Measurements from ENCODE around the gene RELT. TPM values are rescaled to one million over a fixed set of nuclear protein-coding genes. Genes with fewer than 3 reads are reported as not detected.
A peak's percentile ranks its signal among the peaks of the same experiment; 100 is the strongest.

Gene RELT
- total and polyA plus RNA-seq, 2 of the 13 experiments (the other 11 are each of a cell fraction or from before 2014, with no cell fraction given) = 2.5 to 4.7 TPM

GRCh38 chr11:73376803-73377629 is 817 bp downstream of the RELT start (continued):
- TF ChIP-seq ATAD3A (CRISPR knock-in tag; IDR thresholded peaks at IDR 0.05) (no peak), ZNF124 (CRISPR knock-in tag; IDR thresholded peaks at IDR 0.05) (no peak), KLF16 (CRISPR knock-in tag; IDR thresholded peaks at IDR 0.05) (no peak), ZNF510 (CRISPR knock-in tag; IDR thresholded peaks at IDR 0.05; ENCODE audit: low read depth) (0 out of 2 replicates have a peak, but pooled peaks have one; percentile 24), ATF4 (CRISPR knock-in tag; IDR thresholded peaks at IDR 0.05) (0 out of 4 replicates have a peak, but pooled peaks of 1 of the 2 experiments have one; percentile 7), RFXAP (CRISPR knock-in tag; IDR thresholded peaks at IDR 0.05; ENCODE audit: borderline replicate concordance) (no peak), JUND (CRISPR knock-in tag; IDR thresholded peaks at IDR 0.05) (peak; percentile 18; the same call in 1 of the 2 replicates), RXRA (CRISPR knock-in tag; IDR thresholded peaks at IDR 0.05) (peak; percentile 68), ZBTB10 (CRISPR knock-in tag; IDR thresholded peaks at IDR 0.05; ENCODE audit: borderline replicate concordance) (no peak), ZNF605 (CRISPR knock-in tag; IDR thresholded peaks at IDR 0.05) (no peak; the same call in 1 of the 2 replicates), SP1 (IDR thresholded peaks at IDR 0.05) (no peak), SP1 (CRISPR knock-in tag; IDR thresholded peaks at IDR 0.05) (0 out of 2 replicates have a peak, but pooled peaks have one; percentile 17), ZNF7 (CRISPR knock-in tag; IDR thresholded peaks at IDR 0.05) (no peak), KLF13 (CRISPR knock-in tag; IDR thresholded peaks at IDR 0.05) (no peak), PLSCR1 (CRISPR knock-in tag; IDR thresholded peaks at IDR 0.05; ENCODE audit: borderline replicate concordance) (no peak), RARA (CRISPR knock-in tag; IDR thresholded peaks at IDR 0.05) (peak; percentile 54; the same call in 1 of the 2 replicates), ZSCAN22 (CRISPR knock-in tag; IDR thresholded peaks at IDR 0.05) (no peak), BORCS8-MEF2B (CRISPR knock-in tag; IDR thresholded peaks at IDR 0.05) (peak; percentile 70; the same call in 1 of the 2 replicates), PRMT3 (CRISPR knock-in tag; IDR thresholded peaks at IDR 0.05; ENCODE audit: borderline replicate concordance, low read depth) (no peak), ZNF296 (CRISPR knock-in tag; conservative IDR thresholded peaks at IDR 0.05) (0 out of 2 replicates have a peak, but pooled peaks have one; percentile 16), PBX2 (CRISPR knock-in tag; IDR thresholded peaks at IDR 0.05) (no peak), MTA1 (CRISPR knock-in tag; IDR thresholded peaks at IDR 0.05; ENCODE audit: borderline replicate concordance) (peak; percentile 54; the same call in 1 of the 2 replicates), SMYD3 (CRISPR knock-in tag; IDR thresholded peaks at IDR 0.05) (no peak), MIXL1 (CRISPR knock-in tag; IDR thresholded peaks at IDR 0.05) (no peak)
